Activated CD4-positive, alpha-beta T cell treated with anti-CD3 and anti-CD28 coated beads, Interleukin-2, amount 10 ng/mL, durations not matched to agents 24 days and 14 days (primary cell): Measurements from ENCODE around the gene TMEM106B. TPM values are rescaled to one million over a fixed set of nuclear protein-coding genes. Genes with fewer than 3 reads are reported as not detected.
"Not testable (repeated sequence)": the region's sequence is repeated elsewhere in the genome, so short reads cannot be mapped to it uniquely, and the experiment has no call there.

ENCODE experiments used
- DNase-seq: peaks from one replicate; pipeline ENCODE4 v3.0.0; 2022
- H3K27ac Mint-ChIP-seq: one replicate; pipeline ENCODE4 v1.8.0; 2022; ENCODE audit warnings: mild to moderate bottlenecking, mixed read lengths
- H3K27me3 Mint-ChIP-seq: one replicate; pipeline ENCODE4 v1.8.0; 2022; ENCODE audit warnings: mixed read lengths
- H3K36me3 Mint-ChIP-seq: one replicate; pipeline ENCODE4 v1.8.0; 2022; ENCODE audit warnings: low read depth, mild to moderate bottlenecking, mixed read lengths
- H3K4me1 Mint-ChIP-seq: one replicate; pipeline ENCODE4 v1.8.0; 2021; ENCODE audit warnings: mixed read lengths
- H3K4me3 Mint-ChIP-seq: one replicate; pipeline ENCODE4 v1.8.0; 2022; ENCODE audit warnings: mild to moderate bottlenecking, moderate library complexity, mixed read lengths
- H3K9me3 Mint-ChIP-seq: one replicate; pipeline ENCODE4 v1.8.0; 2021; ENCODE audit warnings: mixed read lengths
- intact Hi-C: fragments of 100-400 bp; cut with micrococcal nuclease; formaldehyde crosslinking; loops from one replicate; pipeline ENCODE4 v1.15.1; 2023
- total RNA-seq: library from RNA; stranded (reverse); gene quantifications from 2 replicates; pipeline ENCODE4 v1.2.3, GENCODE V29; 2022

The TMEM106B gene
- 24.0 and 25.5 TPM in 2 replicates for total RNA-seq

DNA sequence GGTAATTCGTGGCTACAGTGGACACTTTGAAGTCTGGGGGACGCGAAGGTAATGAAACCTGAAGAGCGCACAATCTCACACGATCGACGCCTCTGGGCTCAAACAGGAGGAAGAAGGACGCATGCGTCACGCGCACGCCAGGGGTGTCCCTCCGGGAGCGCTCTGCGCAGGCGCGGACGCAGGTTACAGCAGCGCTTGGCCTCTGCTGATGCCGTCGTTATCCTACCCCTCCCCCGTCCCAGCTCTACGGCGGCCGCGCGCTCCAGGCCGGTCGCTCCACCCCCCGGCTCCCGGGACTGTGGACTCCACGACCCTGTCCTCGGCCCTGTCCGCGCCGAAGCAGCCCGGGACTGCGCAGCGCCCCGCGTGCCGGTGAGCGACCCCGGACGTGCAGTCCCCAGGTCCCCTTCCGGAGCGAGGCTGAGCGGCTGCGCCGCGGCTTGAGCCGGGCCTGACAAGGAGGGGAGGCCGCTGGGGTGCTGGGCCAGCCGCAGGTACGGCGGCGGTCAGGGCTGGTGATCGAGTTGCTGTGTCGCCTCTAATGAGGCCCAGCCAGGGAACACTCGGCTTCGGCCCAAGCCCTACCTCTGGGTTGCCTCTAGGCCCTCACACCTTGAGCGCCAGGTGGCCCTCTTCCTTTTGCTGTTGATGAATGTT lies at the start of gene TMEM106B:
TMEM106B (plus strand) TSS at position 241 of the 657 bp plus-strand sequence. CDS start 3,517 bp downstream, outside the sequence.
- H3K27me3 Mint-ChIP-seq, result peaks cover 33% of the 10 kb centered on the region
- intact Hi-C loops, result loop anchor here (1.0 to 10.0 kb wide), 5 partner anchors 47 to 475 kb away; partner anchors contain the start of gene VWDE

DNA sequence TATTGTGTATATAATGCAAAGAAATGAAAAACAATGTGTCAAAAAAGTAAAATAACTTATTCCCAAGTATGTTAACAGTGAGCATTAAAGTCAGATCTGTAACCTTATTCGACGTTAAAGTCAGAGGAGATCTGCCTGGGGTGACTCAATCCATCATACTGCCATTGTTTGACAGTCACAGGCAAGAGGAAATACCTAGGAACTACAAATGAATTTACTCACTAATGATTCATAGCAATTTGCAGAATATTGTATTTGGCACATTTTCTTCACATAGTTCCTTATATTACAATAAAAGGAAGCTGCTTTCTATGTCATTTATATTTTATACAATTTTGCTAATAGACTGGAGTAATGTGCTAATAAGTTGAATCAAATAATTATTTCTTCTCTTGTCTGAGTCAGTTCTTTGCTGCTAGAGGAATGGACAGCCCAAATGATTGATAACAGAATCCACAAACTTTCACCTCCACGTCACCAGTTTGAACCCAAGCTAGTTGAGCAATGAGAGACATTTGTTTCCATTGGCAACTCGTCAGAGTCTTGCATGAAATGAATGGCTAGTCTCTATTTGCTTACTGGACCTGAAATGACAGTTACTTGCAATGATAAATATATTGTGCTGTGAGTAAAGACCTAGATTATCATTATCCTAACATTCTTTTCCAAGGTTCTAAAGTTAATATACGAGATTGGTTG lies 48.5 kb upstream of the TMEM106B start:
- intact Hi-C loops, result no loop called here
- DNase-seq, result no peak
- peaks cover 18% of the 10 kb centered on the region for H3K27me3 Mint-ChIP-seq
- no peak overlapping the region for H3K27ac Mint-ChIP-seq
- H3K4me3 Mint-ChIP-seq, result no peak overlapping the region
- peaks cover 2% of the 10 kb centered on the region for H3K4me1 Mint-ChIP-seq
- H3K9me3 Mint-ChIP-seq, result peaks cover 20% of the 10 kb centered on the region
- peaks cover 11% of the 10 kb centered on the region for H3K36me3 Mint-ChIP-seq

More for the DNA sequence above, at the start of gene TMEM106B:
- H3K36me3 Mint-ChIP-seq, result peaks cover 12% of the 10 kb centered on the region
- no peaks in the 10 kb centered on the region for H3K9me3 Mint-ChIP-seq
- peak within 1 kb of the TSS; percentile 94 for H3K4me3 Mint-ChIP-seq
- peaks cover 29% of the 10 kb centered on the region for H3K4me1 Mint-ChIP-seq
- peak; percentile 99 for DNase-seq
- H3K27ac Mint-ChIP-seq, result peak within 1 kb of the TSS; percentile 91

DNA sequence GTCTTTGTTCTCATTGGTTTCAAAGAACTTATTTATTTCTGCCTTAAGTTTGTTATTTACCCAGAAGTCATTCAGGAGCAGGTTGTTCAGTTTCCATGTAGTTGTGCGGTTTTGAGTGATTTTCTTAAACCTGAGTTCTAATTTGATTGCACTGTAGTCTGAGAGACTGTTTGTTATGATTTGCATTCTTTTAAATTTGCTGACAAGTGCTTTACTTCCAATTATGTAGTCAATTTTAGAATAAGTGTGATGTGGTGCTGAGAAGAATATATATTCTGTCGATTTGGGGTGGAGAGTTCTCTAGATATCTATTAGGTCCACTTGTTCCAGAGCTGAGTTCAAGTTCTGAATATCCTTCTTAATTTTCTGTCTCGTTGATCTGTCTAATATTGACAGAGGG lies 43.0 kb upstream of the TMEM106B start:
- intact Hi-C loops, result not testable (repeated sequence)

DNA sequence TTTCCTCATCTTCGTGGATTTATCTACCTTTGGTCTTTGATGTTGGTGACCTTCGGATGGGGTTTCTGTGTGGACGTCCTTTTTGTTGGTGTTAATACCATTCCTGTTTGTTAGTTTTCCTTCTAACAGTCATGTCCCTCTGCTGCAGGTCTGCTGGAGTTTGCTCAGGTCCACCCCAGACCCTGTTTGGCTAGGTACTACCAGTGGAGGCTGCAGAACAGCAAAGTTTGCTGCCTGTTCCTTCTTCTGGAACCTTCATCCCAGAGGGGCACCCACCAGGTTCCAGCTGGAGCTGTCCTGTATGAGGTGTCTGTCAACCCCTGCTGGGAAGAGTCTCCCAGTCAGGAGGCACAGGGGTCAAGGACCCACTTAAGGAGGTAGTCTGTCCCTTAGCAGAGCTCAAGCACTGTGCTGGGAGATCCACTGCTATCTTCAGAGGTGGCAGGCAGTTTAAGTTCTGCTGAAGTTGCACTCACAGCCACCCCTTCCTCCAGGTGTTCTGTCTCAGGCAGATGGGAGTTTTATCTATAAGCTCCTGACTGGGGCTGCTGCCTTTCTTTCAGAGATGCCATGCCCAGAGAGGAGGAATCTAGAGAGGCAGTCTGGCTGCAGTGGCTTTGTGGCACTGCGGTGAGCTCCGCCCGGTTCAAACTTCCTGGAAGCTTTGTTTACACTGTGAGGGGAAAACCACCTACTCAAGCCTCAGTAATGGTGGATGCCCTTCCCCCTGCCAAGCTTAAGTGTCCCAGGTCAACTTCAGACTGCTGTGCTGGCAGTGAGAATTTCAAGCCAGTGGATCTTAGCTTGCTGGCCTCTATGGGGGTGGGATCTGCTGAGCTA lies 40.9 kb upstream of the TMEM106B start:
- H3K4me1 Mint-ChIP-seq, result peaks cover 21% of the 10 kb centered on the region
- peaks cover 22% of the 10 kb centered on the region for H3K36me3 Mint-ChIP-seq
- peaks cover 27% of the 10 kb centered on the region for H3K27me3 Mint-ChIP-seq
- peak; percentile 87 for DNase-seq
- H3K27ac Mint-ChIP-seq, result peak overlapping the region; percentile 57
- peaks cover 50% of the 10 kb centered on the region for H3K9me3 Mint-ChIP-seq
- intact Hi-C loops, result not testable (repeated sequence)
- H3K4me3 Mint-ChIP-seq, result peak overlapping the region; percentile 44

More for the DNA sequence above, 43.0 kb upstream of the TMEM106B start:
- peaks cover 47% of the 10 kb centered on the region for H3K9me3 Mint-ChIP-seq
- peaks cover 25% of the 10 kb centered on the region for H3K27me3 Mint-ChIP-seq
- not testable (repeated sequence) for DNase-seq, H3K27ac Mint-ChIP-seq, H3K4me3 Mint-ChIP-seq
- H3K4me1 Mint-ChIP-seq, result peaks cover 21% of the 10 kb centered on the region
- peaks cover 24% of the 10 kb centered on the region for H3K36me3 Mint-ChIP-seq

DNA sequence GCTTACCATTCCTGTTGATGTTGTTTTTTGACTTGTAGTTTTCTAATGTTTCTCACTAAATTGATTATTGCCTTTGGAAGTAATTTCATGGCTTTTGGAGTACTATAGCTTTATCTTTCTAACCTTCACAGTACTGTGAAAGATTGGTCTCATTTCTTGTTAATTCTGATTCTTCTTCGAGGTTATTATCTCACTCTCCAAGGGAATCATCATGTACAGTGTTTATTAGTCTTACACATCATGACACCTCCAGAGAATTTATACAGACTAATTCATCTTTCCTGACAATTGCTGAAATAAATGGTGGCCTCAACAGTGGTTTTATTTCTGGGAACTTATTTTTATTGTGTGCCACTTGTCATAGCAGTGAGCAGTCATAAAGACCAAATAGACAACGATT lies 37.4 kb upstream of the TMEM106B start:
- peaks cover 22% of the 10 kb centered on the region for H3K9me3 Mint-ChIP-seq
- no peak overlapping the region for H3K27ac Mint-ChIP-seq
- H3K4me1 Mint-ChIP-seq, result peaks cover 21% of the 10 kb centered on the region
- no peak for DNase-seq
- no peak overlapping the region for H3K4me3 Mint-ChIP-seq
- peaks cover 7% of the 10 kb centered on the region for H3K36me3 Mint-ChIP-seq
- intact Hi-C loops, result no loop called here
- peaks cover 23% of the 10 kb centered on the region for H3K27me3 Mint-ChIP-seq

DNA sequence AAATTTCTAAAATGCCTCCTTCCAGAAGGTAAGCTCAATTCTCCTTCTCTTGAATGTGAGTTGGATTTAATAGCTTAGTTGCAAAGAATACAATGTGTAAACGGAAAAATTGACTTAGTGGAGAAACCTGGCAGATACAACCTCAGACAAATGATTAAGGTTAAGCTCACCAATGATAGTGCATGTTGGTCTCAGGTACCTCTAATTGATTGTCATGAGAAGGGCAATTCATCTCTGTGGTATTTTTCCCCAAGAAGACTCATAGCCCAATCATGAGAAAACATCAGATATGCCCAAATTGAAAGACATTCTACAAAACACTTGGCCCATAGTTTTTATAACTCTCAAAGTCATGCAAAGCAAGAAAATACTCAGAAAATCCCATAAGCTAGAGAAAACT lies 36.2 kb upstream of the TMEM106B start:
- H3K4me3 Mint-ChIP-seq, result no peak overlapping the region
- no peak for DNase-seq
- no peaks in the 10 kb centered on the region for H3K36me3 Mint-ChIP-seq
- intact Hi-C loops, result no loop called here
- H3K9me3 Mint-ChIP-seq, result peaks cover 14% of the 10 kb centered on the region
- H3K27ac Mint-ChIP-seq, result no peak overlapping the region
- peaks cover 24% of the 10 kb centered on the region for H3K27me3 Mint-ChIP-seq
- peaks cover 13% of the 10 kb centered on the region for H3K4me1 Mint-ChIP-seq

DNA sequence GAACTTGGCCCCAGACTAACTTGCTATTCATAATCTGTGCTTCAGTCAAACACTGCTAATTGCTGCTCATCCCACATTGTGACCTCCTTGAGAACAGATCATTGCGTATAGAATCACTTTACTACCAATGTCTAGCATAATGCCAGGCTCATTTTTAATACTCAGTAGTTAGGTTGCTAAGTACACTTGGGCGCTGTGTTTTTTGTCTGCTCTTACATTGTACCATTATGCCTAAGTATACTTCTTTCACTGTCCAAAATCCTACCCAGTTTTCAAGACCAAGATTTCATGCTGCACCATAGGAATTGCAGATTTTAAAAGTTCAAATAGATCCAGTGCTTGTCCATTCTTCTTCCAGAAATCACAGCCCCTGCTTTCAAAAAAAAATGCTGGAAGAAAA lies 32.8 kb upstream of the TMEM106B start:
- intact Hi-C loops, result no loop called here
- no peaks in the 10 kb centered on the region for H3K36me3 Mint-ChIP-seq
- no peak overlapping the region for H3K27ac Mint-ChIP-seq
- H3K9me3 Mint-ChIP-seq, result peaks cover 7% of the 10 kb centered on the region
- H3K4me1 Mint-ChIP-seq, result no peaks in the 10 kb centered on the region
- DNase-seq, result no peak
- H3K4me3 Mint-ChIP-seq, result no peak overlapping the region
- H3K27me3 Mint-ChIP-seq, result peaks cover 23% of the 10 kb centered on the region

DNA sequence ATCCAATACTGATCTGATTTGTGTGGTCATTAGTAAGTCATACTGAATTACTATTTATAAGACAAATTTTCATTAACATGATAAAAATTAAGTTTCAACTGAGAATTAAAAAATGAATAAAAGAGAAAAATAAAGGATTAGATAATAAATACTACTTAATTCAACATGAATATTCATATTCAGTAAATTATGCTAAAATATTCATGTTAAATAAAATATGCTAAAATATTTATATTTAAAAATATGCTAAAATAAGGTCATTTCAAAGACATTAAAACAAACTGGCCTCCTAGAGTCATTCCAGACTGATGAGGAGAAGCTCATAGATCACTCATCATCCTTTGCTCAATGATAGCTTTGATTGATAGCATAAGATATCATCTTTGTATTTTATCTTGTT lies 16.7 kb upstream of the TMEM106B start:
- Mint-ChIP-seq H3K27ac (no peak overlapping the region), H3K9me3 (no peaks in the 10 kb centered on the region), H3K36me3 (no peaks in the 10 kb centered on the region), H3K4me3 (no peak overlapping the region), H3K4me1 (no peaks in the 10 kb centered on the region), H3K27me3 (peaks cover 19% of the 10 kb centered on the region)
- intact Hi-C loops, result no loop called here
- no peak for DNase-seq

DNA sequence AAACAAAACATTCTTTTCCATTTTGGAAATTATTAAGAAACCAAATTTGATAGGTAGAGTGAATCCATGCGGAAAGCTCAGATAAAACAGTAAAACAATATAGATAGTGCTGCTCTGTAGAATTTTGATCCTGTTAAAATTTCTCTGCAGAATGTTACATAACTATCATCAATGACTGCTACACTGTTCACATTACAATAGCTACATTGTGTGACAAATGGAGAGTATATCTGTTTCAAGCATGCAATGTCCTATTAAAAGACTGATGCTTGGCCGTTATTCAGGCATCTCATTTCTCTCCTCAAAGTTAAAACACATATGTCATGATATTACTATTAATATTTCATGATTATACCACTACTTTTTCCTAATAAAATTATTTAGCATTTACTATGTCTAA lies 14.7 kb upstream of the TMEM106B start:
- no peak for DNase-seq
- no peaks in the 10 kb centered on the region for H3K4me1 Mint-ChIP-seq
- no peak overlapping the region for H3K27ac Mint-ChIP-seq
- H3K36me3 Mint-ChIP-seq, result no peaks in the 10 kb centered on the region
- H3K27me3 Mint-ChIP-seq, result peaks cover 20% of the 10 kb centered on the region
- no peaks in the 10 kb centered on the region for H3K9me3 Mint-ChIP-seq
- no peak overlapping the region for H3K4me3 Mint-ChIP-seq
- intact Hi-C loops, result no loop called here

DNA sequence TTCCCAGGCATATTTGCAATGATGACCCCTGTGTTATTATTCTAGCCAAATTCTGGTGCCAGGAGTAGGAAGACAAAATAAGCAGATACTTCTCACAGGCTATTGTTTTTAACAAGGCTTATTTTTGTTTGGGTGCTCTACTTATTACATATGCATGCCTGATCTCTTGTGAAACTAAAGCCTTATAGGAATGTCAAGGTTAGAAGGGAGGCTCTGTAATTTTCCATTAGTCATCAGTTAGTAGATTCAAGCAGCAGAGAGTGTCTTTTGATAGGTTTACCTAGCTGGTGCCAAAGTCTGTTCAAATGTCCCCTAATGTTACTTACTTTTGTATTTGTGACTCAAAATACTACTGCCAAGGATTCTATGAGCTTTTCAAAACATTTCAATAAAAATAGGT lies 11.7 kb upstream of the TMEM106B start:
- no peak for DNase-seq
- H3K4me3 Mint-ChIP-seq, result no peak overlapping the region
- no peaks in the 10 kb centered on the region for H3K9me3 Mint-ChIP-seq
- H3K4me1 Mint-ChIP-seq, result no peaks in the 10 kb centered on the region
- intact Hi-C loops, result no loop called here
- H3K36me3 Mint-ChIP-seq, result no peaks in the 10 kb centered on the region
- no peak overlapping the region for H3K27ac Mint-ChIP-seq
- peaks cover 18% of the 10 kb centered on the region for H3K27me3 Mint-ChIP-seq

DNA sequence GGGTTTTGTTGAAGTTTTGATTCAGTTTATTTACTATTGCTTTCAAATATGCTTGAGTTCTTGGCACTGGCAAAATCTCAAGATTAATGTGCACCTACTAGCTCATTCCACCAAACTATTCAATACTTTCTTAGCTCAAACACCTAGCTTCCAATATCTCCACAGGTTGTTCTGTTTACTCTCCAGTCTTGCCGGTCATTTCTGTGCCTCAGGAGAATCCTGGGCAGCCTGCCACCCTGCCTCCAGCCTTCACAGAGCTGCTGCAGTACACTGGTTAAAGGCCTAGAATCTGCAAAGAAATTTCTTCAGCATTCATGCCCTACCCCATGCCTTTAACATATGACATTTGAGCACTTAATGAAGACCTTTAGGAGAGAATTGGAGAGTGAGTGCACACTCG lies 4.0 kb upstream of the TMEM106B start:
- Mint-ChIP-seq H3K9me3 (no peaks in the 10 kb centered on the region), H3K27ac (no peak overlapping the region)

DNA sequence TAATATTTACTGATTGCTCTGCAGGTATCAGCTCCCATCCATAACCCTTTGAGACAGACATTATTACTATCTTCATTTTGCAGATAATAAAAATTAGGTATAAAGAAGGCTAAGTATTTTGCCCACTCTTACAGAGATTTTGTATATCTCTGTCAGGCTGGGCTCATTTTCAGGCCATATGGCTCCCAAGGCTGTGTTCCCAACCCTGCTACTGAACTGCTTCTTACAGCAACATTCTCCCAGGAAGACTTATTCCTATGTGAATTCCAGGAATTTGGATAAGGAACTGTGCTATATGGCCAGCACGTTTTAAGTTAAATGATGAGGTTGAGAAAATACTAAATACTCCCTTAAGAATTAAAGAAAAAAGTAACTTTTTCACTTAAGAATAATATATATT lies 1.9 kb upstream of the TMEM106B start:
- peaks cover 34% of the 10 kb centered on the region for H3K27me3 Mint-ChIP-seq
- no peak overlapping the region for H3K4me3 Mint-ChIP-seq
- peaks cover 27% of the 10 kb centered on the region for H3K4me1 Mint-ChIP-seq
- no peak overlapping the region for H3K27ac Mint-ChIP-seq
- intact Hi-C loops, result no loop called here
- peaks cover 5% of the 10 kb centered on the region for H3K36me3 Mint-ChIP-seq
- no peak for DNase-seq
- H3K9me3 Mint-ChIP-seq, result no peaks in the 10 kb centered on the region

More for the DNA sequence above, 4.0 kb upstream of the TMEM106B start:
- peaks cover 38% of the 10 kb centered on the region for H3K27me3 Mint-ChIP-seq
- DNase-seq, result no peak
- peaks cover 2% of the 10 kb centered on the region for H3K36me3 Mint-ChIP-seq
- intact Hi-C loops, result no loop called here
- no peak overlapping the region for H3K4me3 Mint-ChIP-seq
- H3K4me1 Mint-ChIP-seq, result peaks cover 14% of the 10 kb centered on the region

DNA sequence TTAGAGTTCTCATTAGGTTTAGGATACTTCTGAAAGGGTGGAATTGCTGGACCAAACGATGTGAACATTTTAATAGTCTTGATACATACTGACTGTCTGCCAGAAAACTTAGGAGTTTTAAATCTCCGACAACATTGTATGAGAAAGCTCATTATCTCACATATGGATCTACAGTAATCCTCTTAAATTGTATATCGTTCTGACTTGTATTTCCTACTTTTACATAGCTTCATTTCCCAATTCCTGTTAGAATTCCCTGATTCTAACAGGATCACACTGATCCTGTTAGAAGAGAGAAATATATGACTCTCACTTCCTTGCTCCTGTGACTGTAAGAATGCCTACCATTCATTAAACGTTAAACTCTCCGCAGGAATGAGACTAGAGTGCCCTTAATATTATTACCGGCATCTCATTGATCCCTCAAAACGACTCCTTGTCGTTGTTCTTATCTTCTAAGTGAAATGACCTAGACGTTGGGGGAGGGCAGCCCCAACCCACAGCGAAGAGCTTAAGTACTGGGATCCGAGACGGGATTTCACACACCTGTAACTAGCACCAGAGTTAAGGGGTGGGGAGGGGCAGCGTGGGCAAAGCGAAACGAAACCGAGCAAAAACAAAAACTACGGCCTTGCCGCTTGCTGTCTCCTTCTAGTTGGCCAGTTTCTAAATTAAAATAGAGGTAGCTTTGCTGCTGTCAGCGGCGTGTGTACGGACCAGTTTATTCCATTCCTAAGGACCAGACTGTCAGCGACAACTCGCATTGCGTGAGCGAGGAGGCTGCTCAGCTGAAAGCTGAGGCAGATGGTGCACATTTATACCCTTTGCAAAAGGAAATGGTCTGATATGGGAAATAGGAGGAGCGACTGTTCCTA lies 678 bp upstream of the TMEM106B start:
- Mint-ChIP-seq H3K9me3 (no peaks in the 10 kb centered on the region), H3K36me3 (peaks cover 12% of the 10 kb centered on the region), H3K27ac (peak overlapping the region; percentile 91), H3K27me3 (peaks cover 34% of the 10 kb centered on the region), H3K4me3 (peak overlapping the region; percentile 94), H3K4me1 (peaks cover 29% of the 10 kb centered on the region)
- no peak for DNase-seq
- intact Hi-C loops, result loop anchor here (1.0 to 10.0 kb wide), 5 partner anchors 48 to 476 kb away; partner anchors contain the start of gene VWDE
